ENCODE results near the gene GABRG3.
A peak's percentile ranks its signal among the peaks of the same experiment; 100 is the strongest.

GABRG3 gene

DNA sequence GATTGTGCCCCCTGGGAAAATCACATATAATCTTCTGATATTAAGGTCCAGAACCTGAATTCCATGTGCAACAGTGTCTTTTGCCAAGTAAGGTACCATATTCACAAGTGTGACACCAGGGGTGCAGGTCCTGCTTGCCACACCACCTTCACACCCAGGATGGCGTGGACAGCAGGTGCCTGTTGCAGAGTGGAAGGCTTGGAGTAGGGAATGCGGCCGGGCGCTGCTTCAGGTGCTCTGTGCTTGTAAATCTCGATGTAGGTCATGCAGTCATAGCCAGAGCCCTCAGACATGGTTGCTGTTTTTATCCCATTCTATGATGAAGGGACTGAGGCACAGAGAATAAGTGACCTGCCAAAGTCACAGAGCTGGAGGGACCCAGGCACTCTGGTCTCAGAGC lies 34.5 kb upstream of the GABRG3 start:
- no peak overlapping the region for H3K27ac ChIP-seq
- TF ChIP-seq, protein P1, sequence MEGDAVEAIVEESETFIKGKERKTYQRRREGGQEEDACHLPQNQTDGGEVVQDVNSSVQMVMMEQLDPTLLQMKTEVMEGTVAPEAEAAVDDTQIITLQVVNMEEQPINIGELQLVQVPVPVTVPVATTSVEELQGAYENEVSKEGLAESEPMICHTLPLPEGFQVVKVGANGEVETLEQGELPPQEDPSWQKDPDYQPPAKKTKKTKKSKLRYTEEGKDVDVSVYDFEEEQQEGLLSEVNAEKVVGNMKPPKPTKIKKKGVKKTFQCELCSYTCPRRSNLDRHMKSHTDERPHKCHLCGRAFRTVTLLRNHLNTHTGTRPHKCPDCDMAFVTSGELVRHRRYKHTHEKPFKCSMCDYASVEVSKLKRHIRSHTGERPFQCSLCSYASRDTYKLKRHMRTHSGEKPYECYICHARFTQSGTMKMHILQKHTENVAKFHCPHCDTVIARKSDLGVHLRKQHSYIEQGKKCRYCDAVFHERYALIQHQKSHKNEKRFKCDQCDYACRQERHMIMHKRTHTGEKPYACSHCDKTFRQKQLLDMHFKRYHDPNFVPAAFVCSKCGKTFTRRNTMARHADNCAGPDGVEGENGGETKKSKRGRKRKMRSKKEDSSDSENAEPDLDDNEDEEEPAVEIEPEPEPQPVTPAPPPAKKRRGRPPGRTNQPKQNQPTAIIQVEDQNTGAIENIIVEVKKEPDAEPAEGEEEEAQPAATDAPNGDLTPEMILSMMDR (conservative IDR thresholded peaks at IDR 0.05): no peak

DNA sequence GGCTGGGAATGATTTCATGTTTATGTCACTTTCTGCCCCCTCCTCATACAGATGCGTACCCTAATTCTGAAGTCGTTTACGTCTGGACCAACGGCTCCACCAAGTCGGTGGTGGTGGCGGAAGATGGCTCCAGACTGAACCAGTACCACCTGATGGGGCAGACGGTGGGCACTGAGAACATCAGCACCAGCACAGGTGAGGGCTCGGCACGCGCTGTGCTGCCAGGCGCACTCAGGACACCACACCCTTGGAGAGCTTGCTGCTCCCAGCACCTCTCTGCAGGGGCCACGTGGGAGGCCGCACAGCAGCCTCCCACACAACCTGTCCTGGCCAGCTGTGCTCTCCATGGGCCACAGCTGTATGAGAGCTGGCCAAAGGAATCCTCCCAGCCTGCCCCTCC lies 33.8 kb upstream of the GABRG3 start:
- TF ChIP-seq, protein P1 (conservative IDR thresholded peaks at IDR 0.05): no peak
- H3K27ac ChIP-seq: no peak overlapping the region

DNA sequence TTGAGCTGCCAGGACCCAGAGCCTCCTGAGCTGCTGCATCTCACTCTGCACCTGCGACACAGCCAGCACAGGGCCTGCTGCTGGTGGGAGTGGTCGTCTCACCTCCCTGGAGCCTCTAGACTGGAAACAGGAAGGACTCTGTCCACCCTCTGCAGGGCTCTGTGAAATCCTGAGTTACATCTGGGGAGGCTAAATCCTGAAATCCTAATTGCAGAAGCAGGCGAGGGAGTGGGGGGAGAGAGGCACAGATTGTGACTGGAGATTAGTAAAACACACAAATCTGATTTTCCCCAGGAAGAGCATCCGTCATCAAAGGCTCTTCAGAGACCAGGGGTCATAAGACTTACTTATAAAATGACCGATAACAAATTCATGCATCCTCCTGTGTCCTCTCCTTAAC lies 31.6 kb upstream of the GABRG3 start:
- H3K27ac ChIP-seq: peak overlapping the region; percentile 44
- TF ChIP-seq, protein P1 (conservative IDR thresholded peaks at IDR 0.05): no peak

DNA sequence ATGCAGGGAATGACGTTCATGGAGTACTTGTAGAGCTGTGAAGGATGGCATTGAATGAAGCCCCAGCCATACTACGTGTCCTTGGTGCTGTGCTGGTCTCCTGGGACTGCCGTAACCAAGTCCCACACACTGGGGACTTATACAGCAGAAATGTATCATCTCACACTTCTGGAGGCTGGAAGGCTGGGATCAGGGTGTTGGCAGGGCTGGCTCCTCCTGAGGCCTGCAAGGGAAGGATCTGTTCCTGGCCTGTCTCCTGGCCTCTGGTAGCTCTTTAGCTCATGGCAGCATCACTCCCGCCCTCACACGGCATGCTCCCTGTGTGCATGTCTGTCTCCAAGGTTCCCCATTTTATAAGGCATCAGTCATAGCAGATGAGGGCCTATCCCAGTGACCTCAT lies 29.5 kb upstream of the GABRG3 start:
- H3K27ac ChIP-seq: no peak overlapping the region
- TF ChIP-seq, protein P1 (conservative IDR thresholded peaks at IDR 0.05): no peak

DNA sequence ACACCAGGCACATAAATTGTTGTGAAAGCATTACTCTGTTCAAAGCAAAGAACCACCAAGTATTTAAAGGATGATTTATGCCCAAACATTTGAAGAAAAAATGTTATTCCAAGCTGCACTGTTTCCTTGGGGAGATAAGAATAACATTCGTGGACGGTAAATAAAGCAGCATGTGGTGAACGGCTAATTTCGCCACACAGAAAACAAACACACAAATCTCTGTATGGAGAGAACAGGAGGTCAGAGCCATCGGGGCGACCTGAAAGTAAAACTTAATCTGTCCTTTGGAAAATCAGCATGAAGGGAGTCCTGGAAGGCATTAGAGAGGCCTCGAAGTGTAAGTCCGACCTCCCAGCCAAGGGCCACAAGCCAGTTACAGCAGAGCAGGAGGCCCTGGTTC lies 27.1 kb upstream of the GABRG3 start:
- TF ChIP-seq, protein P1 (conservative IDR thresholded peaks at IDR 0.05): no peak

DNA sequence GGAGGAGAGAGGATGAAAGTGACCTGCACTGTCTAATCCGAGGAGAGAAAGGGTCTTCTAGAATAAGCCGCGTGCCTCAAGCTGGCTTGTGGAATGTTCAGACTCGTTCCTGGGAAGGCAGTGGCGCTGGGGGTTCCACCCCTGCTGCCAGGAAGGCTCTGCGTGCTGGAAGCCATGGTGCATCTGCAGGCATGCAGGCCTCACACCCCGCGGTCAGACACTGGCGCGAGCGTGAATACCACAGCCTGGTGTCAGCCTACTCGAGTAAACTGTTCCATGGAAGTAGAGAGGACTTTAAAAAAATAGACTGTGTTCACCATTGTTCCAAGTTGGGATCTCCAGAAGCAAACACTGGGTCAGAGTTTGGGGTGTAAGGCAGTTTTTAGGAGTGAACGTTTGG lies 25.9 kb upstream of the GABRG3 start:
- TF ChIP-seq, protein P1 (conservative IDR thresholded peaks at IDR 0.05): no peak
- H3K27ac ChIP-seq: no peak overlapping the region

More for the DNA sequence above, 27.1 kb upstream of the GABRG3 start:
- H3K27ac ChIP-seq: no peak overlapping the region

DNA sequence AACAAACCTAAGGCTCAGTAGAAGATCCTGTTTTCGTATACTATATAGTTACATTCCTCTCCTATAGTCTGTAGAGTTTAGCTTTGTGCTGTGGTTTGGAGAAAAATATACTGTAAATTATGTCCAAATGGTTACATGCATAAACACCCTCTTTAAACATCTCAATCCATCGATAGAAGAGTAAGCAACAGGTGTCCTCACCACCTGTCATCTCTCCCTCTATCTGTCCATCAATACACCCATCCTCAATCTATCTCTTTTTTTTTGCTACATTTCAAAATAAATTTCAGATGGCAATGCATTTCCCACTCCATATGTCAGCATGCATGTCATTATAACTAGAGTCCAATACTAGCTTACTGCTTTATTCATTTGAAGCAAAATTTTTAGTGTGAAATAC lies 21.0 kb upstream of the GABRG3 start:
- TF ChIP-seq, protein P1 (conservative IDR thresholded peaks at IDR 0.05): no peak
- H3K27ac ChIP-seq: no peak overlapping the region

DNA sequence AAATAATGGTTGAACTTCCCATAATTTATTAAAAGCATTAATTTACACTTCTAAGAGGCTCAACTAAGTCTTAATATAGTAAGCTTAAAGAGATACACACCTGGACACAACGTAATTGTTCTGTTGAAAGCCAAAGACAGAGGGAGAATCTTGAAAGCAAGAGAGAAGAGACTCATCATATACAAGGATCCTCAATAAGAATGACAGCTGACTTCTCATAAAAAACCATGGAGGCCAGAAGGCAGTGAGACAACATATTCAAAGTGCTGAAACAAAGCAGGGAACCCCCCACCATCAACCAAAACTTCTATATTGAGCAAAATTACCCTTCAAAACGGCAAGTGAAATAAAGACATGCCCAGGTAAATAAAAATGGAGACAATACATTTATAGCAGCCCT lies 16.6 kb upstream of the GABRG3 start:
- no peak overlapping the region for H3K27ac ChIP-seq
- TF ChIP-seq, protein P1 (conservative IDR thresholded peaks at IDR 0.05): no peak
